HFFc6 (cell line): Measurements from ENCODE around the gene CDK14. TPM values are rescaled to one million over a fixed set of nuclear protein-coding genes. Genes with fewer than 3 reads are reported as not detected.
"Not testable (repeated sequence)": the region's sequence is repeated elsewhere in the genome, so short reads cannot be mapped to it uniquely, and the experiment has no call there.

Experiments used
- DNase-seq: peaks from one replicate; pipeline ENCODE4 v3.0.0-alpha.2; 2018
- H3K27ac Mint-ChIP-seq: 2 replicates; pipeline ENCODE4 v1.8.0; 2020; ENCODE audit warnings: mild to moderate bottlenecking, mixed read lengths
- H3K27me3 Mint-ChIP-seq: 2 replicates; pipeline ENCODE4 v1.8.0; 2021; ENCODE audit warnings: mild to moderate bottlenecking, moderate library complexity, mixed read lengths; ENCODE audit not compliant: insufficient read depth
- H3K36me3 Mint-ChIP-seq: 2 replicates; pipeline ENCODE4 v1.8.0; 2021; ENCODE audit warnings: low read depth, mixed read lengths
- H3K4me1 Mint-ChIP-seq: 2 replicates; pipeline ENCODE4 v1.8.0; 2020; ENCODE audit warnings: low read depth, mixed read lengths
- H3K4me3 Mint-ChIP-seq: 2 replicates; pipeline ENCODE4 v1.8.0; 2020; ENCODE audit warnings: mild to moderate bottlenecking, moderate library complexity, mixed read lengths
- H3K9me3 Mint-ChIP-seq: 2 replicates; pipeline ENCODE4 v1.8.0; 2020; ENCODE audit warnings: mild to moderate bottlenecking, mixed read lengths
- total RNA-seq, 6 experiments: library from RNA; stranded (reverse); fragmentation: NEBNext Ultra II Directional; extraction: Animal tissue kit (Norgen Biotek cat#: 25700); gene quantifications; 2 replicates in 1 of 6; 3 replicates in 5 of 6; pipeline ENCODE4 v1.2.3, GENCODE V29; 2021
- TF ChIP-seq, protein P1 (sequence below): fragments of 200-600 bp; sonication (generic); IDR thresholded peaks from 2 replicates; pipeline ENCODE4 v1.5.0; 2021; ENCODE audit warnings: antibody characterized with exemption, mild to moderate bottlenecking

CDK14 gene
- total RNA-seq, 6 experiments from 2014 or later, result 18.4 to 28.6 (median 27.2) TPM

DNA sequence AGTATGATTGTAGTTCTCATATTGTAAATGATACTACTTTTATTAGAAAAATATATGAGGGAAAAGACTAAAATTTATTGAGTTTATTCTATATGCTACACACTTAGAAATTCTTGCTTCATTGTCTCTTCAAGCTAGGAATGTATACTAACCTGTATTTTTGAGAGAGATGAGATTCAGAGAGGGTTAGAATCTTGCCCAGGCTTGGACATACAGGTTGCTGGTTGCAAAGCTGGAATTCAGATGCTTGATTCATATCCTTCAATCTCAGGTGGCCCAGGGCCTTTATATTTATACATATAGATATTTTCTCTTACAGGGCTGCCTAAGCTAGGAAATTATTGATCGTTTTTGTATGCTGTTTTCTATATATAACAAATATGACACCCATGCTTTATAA, 324.2 kb downstream of the CDK14 start:
- TF ChIP-seq, protein P1, sequence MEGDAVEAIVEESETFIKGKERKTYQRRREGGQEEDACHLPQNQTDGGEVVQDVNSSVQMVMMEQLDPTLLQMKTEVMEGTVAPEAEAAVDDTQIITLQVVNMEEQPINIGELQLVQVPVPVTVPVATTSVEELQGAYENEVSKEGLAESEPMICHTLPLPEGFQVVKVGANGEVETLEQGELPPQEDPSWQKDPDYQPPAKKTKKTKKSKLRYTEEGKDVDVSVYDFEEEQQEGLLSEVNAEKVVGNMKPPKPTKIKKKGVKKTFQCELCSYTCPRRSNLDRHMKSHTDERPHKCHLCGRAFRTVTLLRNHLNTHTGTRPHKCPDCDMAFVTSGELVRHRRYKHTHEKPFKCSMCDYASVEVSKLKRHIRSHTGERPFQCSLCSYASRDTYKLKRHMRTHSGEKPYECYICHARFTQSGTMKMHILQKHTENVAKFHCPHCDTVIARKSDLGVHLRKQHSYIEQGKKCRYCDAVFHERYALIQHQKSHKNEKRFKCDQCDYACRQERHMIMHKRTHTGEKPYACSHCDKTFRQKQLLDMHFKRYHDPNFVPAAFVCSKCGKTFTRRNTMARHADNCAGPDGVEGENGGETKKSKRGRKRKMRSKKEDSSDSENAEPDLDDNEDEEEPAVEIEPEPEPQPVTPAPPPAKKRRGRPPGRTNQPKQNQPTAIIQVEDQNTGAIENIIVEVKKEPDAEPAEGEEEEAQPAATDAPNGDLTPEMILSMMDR, result no peak
- H3K27ac Mint-ChIP-seq, result no peak overlapping the region
- no peak for DNase-seq
- no peaks in the 10 kb centered on the region for H3K27me3 Mint-ChIP-seq
- no peaks in the 10 kb centered on the region for H3K9me3 Mint-ChIP-seq
- H3K4me1 Mint-ChIP-seq, result peaks cover 10% of the 10 kb centered on the region
- peaks cover 3% of the 10 kb centered on the region; the same call in 1 of the 2 replicates for H3K36me3 Mint-ChIP-seq
- H3K4me3 Mint-ChIP-seq, result no peak overlapping the region

DNA sequence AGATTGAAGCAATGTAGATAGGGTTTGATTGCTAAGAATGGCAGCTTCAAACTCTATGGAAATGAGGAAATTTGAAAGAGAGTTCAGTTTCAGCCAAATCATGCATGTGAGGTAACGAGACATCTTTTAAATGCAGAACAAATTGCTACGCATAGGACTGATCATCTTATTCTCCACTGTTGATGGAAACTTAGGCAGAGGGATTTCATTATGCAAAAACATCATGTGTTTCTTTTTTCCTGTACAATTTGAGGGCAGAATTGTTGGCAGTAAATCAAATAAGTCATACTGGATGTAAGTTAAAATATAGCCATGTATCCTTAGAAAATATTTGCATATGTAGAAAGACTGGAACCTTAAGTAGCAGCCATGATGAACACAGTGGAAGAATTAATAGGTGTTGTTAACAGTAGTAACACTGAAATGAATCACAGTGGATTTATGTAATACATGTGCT, 327.4 kb downstream of the CDK14 start:
- Mint-ChIP-seq H3K4me3 (no peak overlapping the region), H3K27ac (no peak overlapping the region), H3K9me3 (no peaks in the 10 kb centered on the region), H3K36me3 (no peaks in the 10 kb centered on the region; the same call in 1 of the 2 replicates), H3K27me3 (no peaks in the 10 kb centered on the region), H3K4me1 (peaks cover 4% of the 10 kb centered on the region)
- DNase-seq, result no peak
- TF ChIP-seq, protein P1, result no peak

DNA sequence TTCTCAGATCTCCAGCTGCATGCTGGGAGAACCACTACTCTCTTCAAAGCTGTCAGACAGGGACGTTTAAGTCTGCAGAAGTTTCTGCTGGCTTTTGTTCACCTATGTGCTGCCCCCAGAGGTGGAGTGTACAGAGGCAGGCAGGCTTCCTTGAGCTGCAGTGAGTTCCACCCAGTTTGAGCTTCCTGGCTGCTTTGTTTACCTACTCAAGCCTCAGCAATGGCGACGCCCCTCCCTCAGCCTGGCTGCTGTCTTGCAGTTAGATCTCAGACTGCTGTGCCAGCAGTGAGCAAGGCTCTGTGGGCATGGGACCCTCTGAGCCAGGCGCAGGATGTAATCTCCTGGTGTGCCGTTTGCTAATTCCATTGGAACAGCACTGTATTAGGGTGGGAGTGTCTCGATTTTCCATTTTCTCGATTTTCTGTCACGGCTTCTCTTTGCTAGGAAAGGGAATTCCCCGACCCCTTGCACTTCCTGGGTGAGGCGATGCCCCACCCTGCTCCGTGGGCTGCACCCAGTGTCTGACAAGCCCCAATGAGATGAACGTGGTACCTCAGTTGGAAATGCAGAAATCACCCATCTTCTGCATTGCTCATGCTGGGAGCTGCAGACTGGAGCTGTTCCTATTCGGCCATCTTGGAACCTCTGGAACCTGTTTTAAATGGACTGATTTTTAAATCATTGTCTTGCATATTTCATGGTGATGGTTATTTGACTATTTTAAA, 332.7 kb downstream of the CDK14 start:
- not testable (repeated sequence) for H3K27me3 Mint-ChIP-seq, H3K27ac Mint-ChIP-seq, H3K4me1 Mint-ChIP-seq, H3K4me3 Mint-ChIP-seq, H3K9me3 Mint-ChIP-seq, H3K36me3 Mint-ChIP-seq, DNase-seq

DNA sequence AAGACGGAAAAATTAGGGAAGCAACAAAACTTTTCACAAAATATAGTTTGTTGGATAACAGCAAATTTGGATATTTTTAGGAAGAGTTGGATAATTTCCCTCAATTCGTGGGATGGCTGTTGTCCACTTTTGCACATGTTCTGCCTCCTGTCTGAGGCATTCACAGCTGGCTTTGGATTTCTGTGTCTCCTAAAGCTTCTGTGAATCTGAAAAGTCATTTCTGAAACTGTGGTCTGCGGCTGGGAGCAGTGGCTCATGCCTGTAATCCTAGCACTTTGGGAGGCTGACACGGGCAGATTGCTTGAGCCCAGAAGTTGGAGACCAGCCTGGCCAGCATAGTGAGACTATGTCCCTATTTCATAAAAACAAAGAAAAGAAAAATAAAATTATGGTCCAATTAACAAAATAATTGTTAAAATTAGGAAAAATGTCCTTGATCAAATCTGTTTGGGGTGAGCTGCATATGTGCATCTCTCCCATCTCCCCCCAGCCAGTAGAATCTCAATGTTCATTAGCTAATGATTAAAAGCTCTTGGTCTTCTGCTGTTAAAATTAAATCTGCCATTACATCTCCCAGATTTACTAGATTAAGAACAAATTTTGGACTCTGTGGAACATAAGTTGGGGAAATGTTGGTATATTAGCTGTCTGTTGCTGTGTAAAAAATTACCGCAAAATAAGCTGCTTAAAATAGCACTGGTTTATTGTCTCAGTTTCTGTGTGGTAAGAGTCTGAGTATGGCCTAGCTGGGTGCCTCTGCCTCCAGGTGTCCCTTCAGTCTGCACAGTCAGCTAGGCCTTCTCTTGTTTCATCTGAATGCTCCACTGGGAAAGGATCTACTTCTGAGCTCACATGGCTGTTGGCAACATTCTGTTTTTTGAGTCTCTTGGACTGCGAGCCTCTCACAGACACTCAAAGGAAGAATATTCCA, 336.1 kb downstream of the CDK14 start:
- DNase-seq, result no peak
- Mint-ChIP-seq H3K4me1 (no peaks in the 10 kb centered on the region), H3K9me3 (no peaks in the 10 kb centered on the region), H3K4me3 (no peak overlapping the region), H3K36me3 (no peaks in the 10 kb centered on the region), H3K27ac (no peak overlapping the region), H3K27me3 (no peaks in the 10 kb centered on the region; the same call in none of the 2 replicates)
- TF ChIP-seq, protein P1, result no peak

DNA sequence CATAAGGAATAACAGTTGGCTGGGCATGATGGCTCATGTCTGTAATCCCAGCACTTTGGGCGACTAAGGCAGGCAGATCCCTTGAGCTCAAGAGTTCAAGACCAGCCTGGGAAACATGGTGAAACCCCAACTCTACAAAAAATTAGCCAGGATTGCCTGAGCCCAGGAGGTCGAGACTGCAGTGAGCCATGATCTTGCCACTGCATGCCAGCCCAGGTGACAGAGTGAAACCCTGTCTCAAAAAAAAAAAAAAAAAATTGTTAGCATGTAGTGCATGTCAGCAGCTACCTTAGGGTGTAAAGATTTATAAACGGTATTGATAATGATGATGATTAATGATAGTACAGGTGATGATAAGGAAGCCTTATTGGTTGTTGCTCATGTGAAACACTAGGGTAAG, 336.9 kb downstream of the CDK14 start:
- H3K36me3 Mint-ChIP-seq, result no peaks in the 10 kb centered on the region
- no peaks in the 10 kb centered on the region; the same call in none of the 2 replicates for H3K27me3 Mint-ChIP-seq
- no peak overlapping the region for H3K27ac Mint-ChIP-seq
- TF ChIP-seq, protein P1, result no peak
- DNase-seq, result no peak
- no peaks in the 10 kb centered on the region for H3K9me3 Mint-ChIP-seq
- H3K4me1 Mint-ChIP-seq, result no peaks in the 10 kb centered on the region
- no peak overlapping the region for H3K4me3 Mint-ChIP-seq
